Glutamatergic neuron (in vitro differentiated cells): ENCODE results near the gene CRYZ. TPM values are rescaled to one million over a fixed set of nuclear protein-coding genes. Genes with fewer than 3 reads are reported as not detected.

Experiments
- DNase-seq: peaks from one replicate; pipeline ENCODE4 v3.0.0; 2022
- H3K27ac Mint-ChIP-seq: one replicate; pipeline ENCODE4 v1.8.0; 2020; ENCODE audit warnings: mild to moderate bottlenecking, mixed read lengths, inconsistent platforms; ENCODE audit not compliant: unreplicated experiment
- H3K27me3 Mint-ChIP-seq: one replicate; pipeline ENCODE4 v1.8.0; 2020; ENCODE audit warnings: mild to moderate bottlenecking, moderate library complexity, mixed read lengths, inconsistent platforms; ENCODE audit not compliant: unreplicated experiment
- H3K36me3 Mint-ChIP-seq: one replicate; pipeline ENCODE4 v1.8.0; 2020; ENCODE audit warnings: mild to moderate bottlenecking, mixed read lengths, inconsistent platforms; ENCODE audit not compliant: unreplicated experiment
- H3K4me1 Mint-ChIP-seq: one replicate; pipeline ENCODE4 v1.8.0; 2020; ENCODE audit warnings: mild to moderate bottlenecking, low read depth, mixed read lengths, inconsistent platforms; ENCODE audit not compliant: unreplicated experiment
- H3K4me3 Mint-ChIP-seq: one replicate; pipeline ENCODE4 v1.8.0; 2020; ENCODE audit warnings: mild to moderate bottlenecking, mixed read lengths, inconsistent platforms; ENCODE audit not compliant: unreplicated experiment
- H3K9me3 Mint-ChIP-seq: one replicate; pipeline ENCODE4 v1.8.0; 2020; ENCODE audit warnings: mild to moderate bottlenecking, moderate library complexity, mixed read lengths, inconsistent platforms; ENCODE audit not compliant: unreplicated experiment
- total RNA-seq: library from RNA; stranded (reverse); fragmentation: NEBNext Ultra II Directional; extraction: Animal tissue kit (Norgen Biotek cat#: 25700); gene quantifications from one replicate; pipeline ENCODE4 v1.2.1, GENCODE V29; 2021; ENCODE audit not compliant: unreplicated experiment
- TF ChIP-seq, protein P1 (sequence below): fragments of 200-600 bp; sonication (generic); IDR thresholded peaks from one replicate; pipeline ENCODE4 v1.5.0; 2021; ENCODE audit not compliant: partially characterized antibody, unreplicated experiment

CRYZ gene
- total RNA-seq, 1 donor from 2014 or later: 16.2 TPM

DNA sequence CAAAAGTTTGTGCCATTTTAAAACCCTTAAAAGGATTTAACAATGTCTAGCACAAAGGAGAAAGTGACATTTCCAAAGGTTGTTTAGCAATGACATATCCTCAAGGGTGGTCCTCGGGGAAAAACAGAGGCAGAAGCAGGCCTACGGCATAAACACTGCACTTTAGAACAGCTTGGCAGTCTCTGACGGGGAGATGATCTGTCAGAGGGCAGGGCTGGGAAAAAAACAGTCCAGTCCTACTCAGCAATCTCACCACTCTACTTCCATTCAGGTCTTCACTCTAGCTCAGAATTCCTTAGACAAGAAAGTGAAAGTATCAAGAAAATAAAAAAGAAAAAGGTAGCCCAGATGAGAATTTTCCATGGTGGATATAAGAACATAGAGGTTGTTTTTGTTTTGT, 4.1 kb downstream of the CRYZ start:
- Mint-ChIP-seq H3K27ac (peak overlapping the region; percentile 87), H3K9me3 (peaks cover 12% of the 10 kb centered on the region), H3K36me3 (peaks cover 14% of the 10 kb centered on the region), H3K4me1 (peaks cover 13% of the 10 kb centered on the region), H3K4me3 (peak overlapping the region; percentile 8), H3K27me3 (peaks cover 2% of the 10 kb centered on the region)
- peak; percentile 39 for DNase-seq
- TF ChIP-seq, protein P1, sequence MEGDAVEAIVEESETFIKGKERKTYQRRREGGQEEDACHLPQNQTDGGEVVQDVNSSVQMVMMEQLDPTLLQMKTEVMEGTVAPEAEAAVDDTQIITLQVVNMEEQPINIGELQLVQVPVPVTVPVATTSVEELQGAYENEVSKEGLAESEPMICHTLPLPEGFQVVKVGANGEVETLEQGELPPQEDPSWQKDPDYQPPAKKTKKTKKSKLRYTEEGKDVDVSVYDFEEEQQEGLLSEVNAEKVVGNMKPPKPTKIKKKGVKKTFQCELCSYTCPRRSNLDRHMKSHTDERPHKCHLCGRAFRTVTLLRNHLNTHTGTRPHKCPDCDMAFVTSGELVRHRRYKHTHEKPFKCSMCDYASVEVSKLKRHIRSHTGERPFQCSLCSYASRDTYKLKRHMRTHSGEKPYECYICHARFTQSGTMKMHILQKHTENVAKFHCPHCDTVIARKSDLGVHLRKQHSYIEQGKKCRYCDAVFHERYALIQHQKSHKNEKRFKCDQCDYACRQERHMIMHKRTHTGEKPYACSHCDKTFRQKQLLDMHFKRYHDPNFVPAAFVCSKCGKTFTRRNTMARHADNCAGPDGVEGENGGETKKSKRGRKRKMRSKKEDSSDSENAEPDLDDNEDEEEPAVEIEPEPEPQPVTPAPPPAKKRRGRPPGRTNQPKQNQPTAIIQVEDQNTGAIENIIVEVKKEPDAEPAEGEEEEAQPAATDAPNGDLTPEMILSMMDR: no peak

DNA sequence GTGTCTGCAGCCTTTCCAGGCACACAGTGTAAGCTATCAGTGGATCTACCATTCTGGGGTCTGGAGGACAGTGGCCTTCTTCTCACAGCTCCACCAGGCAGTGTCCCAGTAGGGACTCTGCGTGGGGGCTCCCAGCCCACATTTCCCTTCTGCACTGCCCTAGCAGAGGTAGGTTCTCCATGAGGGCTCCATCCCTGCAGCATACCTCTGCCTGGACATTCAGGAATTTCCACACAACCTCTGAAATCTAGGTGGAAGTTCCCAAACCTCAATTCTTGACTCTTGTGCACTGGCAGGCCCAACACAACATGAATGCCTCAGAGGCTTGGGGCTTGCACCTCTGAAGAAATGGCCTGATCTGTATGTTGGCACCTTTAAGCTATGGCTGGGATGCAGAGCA, 6.8 kb downstream of the CRYZ start:
- TF ChIP-seq, protein P1: no peak
- H3K36me3 Mint-ChIP-seq: peaks cover 14% of the 10 kb centered on the region
- H3K27ac Mint-ChIP-seq: no peak overlapping the region
- peaks cover 7% of the 10 kb centered on the region for H3K4me1 Mint-ChIP-seq
- peaks cover 8% of the 10 kb centered on the region for H3K9me3 Mint-ChIP-seq
- DNase-seq: no peak
- no peak overlapping the region for H3K4me3 Mint-ChIP-seq
- H3K27me3 Mint-ChIP-seq: peaks cover 2% of the 10 kb centered on the region

DNA sequence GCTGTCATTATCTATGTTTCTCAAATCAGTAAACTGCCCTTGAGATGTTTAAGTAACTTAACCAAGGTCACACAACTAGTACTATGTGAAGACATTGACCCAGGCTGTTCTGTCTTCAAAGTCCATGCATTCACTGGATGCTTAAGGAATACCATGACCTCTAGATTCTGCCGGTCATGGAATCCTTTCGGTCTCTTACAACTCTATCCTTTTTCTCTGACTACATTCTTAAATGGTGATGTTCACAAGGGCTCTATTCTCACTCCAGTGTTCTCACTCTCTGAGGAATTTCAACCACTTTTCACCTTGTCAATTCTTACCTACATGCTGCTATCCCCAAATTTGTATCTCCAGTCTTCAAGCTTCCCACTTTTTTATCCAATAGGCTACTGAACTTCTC, 15.2 kb downstream of the CRYZ start:
- Mint-ChIP-seq H3K27ac (no peak overlapping the region), H3K36me3 (no peaks in the 10 kb centered on the region), H3K4me1 (peaks cover 12% of the 10 kb centered on the region), H3K27me3 (no peaks in the 10 kb centered on the region), H3K9me3 (no peaks in the 10 kb centered on the region), H3K4me3 (no peak overlapping the region)
- no peak for DNase-seq
- TF ChIP-seq, protein P1: no peak

DNA sequence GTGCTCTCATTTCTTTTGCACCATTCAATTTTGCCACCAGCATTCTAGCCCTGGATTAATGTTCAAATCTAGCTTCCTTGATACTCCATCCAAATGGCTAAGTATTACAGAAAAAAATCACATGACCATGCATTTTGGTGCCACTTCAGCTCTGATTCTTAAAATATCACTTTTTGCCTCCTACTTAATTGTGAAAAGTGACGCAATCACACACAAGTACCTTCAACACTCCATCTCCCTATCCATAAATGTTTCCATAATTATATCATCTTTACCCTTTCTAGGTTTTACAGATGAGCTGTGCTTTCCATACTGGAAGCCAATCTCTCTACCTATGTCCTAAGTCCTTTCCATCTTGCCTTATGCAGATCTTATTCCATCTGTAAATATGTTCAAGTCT, 16.0 kb downstream of the CRYZ start:
- H3K27me3 Mint-ChIP-seq: no peaks in the 10 kb centered on the region
- TF ChIP-seq, protein P1: no peak
- H3K36me3 Mint-ChIP-seq: no peaks in the 10 kb centered on the region
- H3K4me3 Mint-ChIP-seq: no peak overlapping the region
- peaks cover 13% of the 10 kb centered on the region for H3K4me1 Mint-ChIP-seq
- no peaks in the 10 kb centered on the region for H3K9me3 Mint-ChIP-seq
- H3K27ac Mint-ChIP-seq: no peak overlapping the region
- DNase-seq: no peak

DNA sequence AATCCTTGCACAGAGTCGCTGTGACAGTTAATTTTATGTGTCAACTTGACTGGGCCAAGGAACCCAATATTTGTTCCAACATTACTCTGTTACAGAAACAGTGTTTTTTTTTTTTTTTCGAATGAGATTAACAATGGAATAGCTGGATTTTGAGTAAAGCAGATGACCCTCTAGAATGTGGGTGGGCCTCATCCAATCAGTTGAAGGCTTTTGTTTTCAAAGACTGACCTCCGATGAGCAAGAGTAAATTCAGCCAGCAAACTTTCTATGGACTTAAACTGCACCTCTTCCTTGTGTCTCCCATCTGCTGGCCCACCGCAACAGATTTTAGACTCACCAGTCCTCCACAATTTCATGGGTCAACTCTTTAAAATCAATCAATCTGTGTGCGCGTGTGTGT, 17.0 kb downstream of the CRYZ start:
- Mint-ChIP-seq H3K4me3 (no peak overlapping the region), H3K27me3 (no peaks in the 10 kb centered on the region), H3K9me3 (no peaks in the 10 kb centered on the region), H3K36me3 (peaks cover 5% of the 10 kb centered on the region), H3K4me1 (peaks cover 13% of the 10 kb centered on the region), H3K27ac (no peak overlapping the region)
- no peak for DNase-seq
- TF ChIP-seq, protein P1: no peak
